GM12878 (cell line): ENCODE measurements around the gene MTF1. TPM values are rescaled to one million over a fixed set of nuclear protein-coding genes. Genes with fewer than 3 reads are reported as not detected.

ENCODE experiments used
- BCL11A ChIP-seq: IDR thresholded peaks from 2 replicates; pipeline ENCODE4 v1.6.1; 2011; ENCODE audit warnings: low read depth, low read length
- BMI1 ChIP-seq: fragments of 450-650 bp; IDR thresholded peaks from 2 replicates; pipeline ENCODE4 v1.6.1; 2016; ENCODE audit warnings: mild to moderate bottlenecking, moderate library complexity, borderline replicate concordance
- CHD1 ChIP-seq: IDR thresholded peaks from 2 replicates; pipeline ENCODE4 v1.6.1; 2012; ENCODE audit warnings: low read depth, low read length, improper control_type of control experiment
- CHD2 ChIP-seq: IDR thresholded peaks from 2 replicates; pipeline ENCODE4 v1.6.1; 2011; ENCODE audit warnings: low read depth, low read length, improper control_type of control experiment, borderline replicate concordance
- FOXK2 ChIP-seq: fragments of 450-650 bp; IDR thresholded peaks from 2 replicates; pipeline ENCODE4 v1.6.1; 2017; ENCODE audit warnings: mild to moderate bottlenecking, moderate library complexity
- GATAD2B ChIP-seq: fragments of 450-650 bp; conservative IDR thresholded peaks from 2 replicates; pipeline ENCODE4 v1.6.1; 2017; ENCODE audit warnings: low read depth, mild to moderate bottlenecking, moderate library complexity
- HDGF ChIP-seq: fragments of 450-650 bp; IDR thresholded peaks from 2 replicates; pipeline ENCODE4 v1.6.1; 2016; ENCODE audit warnings: antibody characterized with exemption
- IKZF1 ChIP-seq: fragments of 450-650 bp; conservative IDR thresholded peaks from 2 replicates; pipeline ENCODE4 v1.6.1; 2017; ENCODE audit warnings: antibody characterized with exemption, mild to moderate bottlenecking
- MEF2B ChIP-seq: fragments of 450-650 bp; IDR thresholded peaks from 2 replicates; pipeline ENCODE4 v1.6.1; 2018; ENCODE audit warnings: mild to moderate bottlenecking, moderate library complexity; ENCODE audit not compliant: partially characterized antibody, poor library complexity, severe bottlenecking
- MYC ChIP-seq: IDR thresholded peaks from 2 replicates; pipeline ENCODE4 v1.6.1; 2011; ENCODE audit warnings: mild to moderate bottlenecking, low read length, moderate library complexity, inconsistent platforms; ENCODE audit not compliant: insufficient read depth, insufficient replicate concordance, insufficient read length, severe bottlenecking
- POLR2A ChIP-seq: IDR thresholded peaks from 2 replicates; pipeline ENCODE4 v1.6.1; 2011; ENCODE audit warnings: low read depth, mild to moderate bottlenecking, low read length
- RBBP5 ChIP-seq: fragments of 200-600 bp; sonication (generic); conservative IDR thresholded peaks from 2 replicates; pipeline ENCODE4 v1.6.1; 2016
- SIX5 ChIP-seq: IDR thresholded peaks from 2 replicates; pipeline ENCODE4 v1.6.1; 2011; ENCODE audit warnings: mild to moderate bottlenecking, low read depth, low read length, moderate library complexity; ENCODE audit not compliant: severe bottlenecking
- TCF7 ChIP-seq: IDR thresholded peaks from 2 replicates; pipeline ENCODE4 v1.6.1; 2014; ENCODE audit warnings: antibody characterized with exemption, borderline replicate concordance
- polyA plus RNA-seq, 11 experiments: library from polyadenylated mRNA; depleted of rRNA in 4 of 11; unstranded in 6 of 11; stranded (reverse) in 5 of 11; fragments of >200 nt; fragmentation: Nextera tagmentation in 4 of 11; fragmentation: Illumina TruSeq in 1 of 11; extraction: Ambion mirVana in 4 of 11; extraction: Trizol in 1 of 11; gene quantifications; 1 replicate in 1 of 11; 2 replicates in 10 of 11; pipeline versions ENCODE4 v1.2.1 to v1.2.3, GENCODE V29; 2011 to 2016; ENCODE audit warnings: inconsistent platforms in 2 of 11, missing spikeins in 2 of 11, low read depth in 1 of 11
- total RNA-seq, 4 experiments: library from RNA; depleted of rRNA in 3 of 4; stranded (reverse); fragments of >200 nt in 3 of 4; fragmentation: Illumina TruSeq in 1 of 4; extraction: Trizol in 1 of 4; gene quantifications; 2 replicates each; pipeline versions ENCODE4 v1.2.1 to v1.2.3, GENCODE V29; 2013 to 2021
- TF ChIP-seq, protein P1 (sequence below): IDR thresholded peaks from 2 replicates; pipeline ENCODE4 v1.6.1; 2012; ENCODE audit warnings: improper control_type of control experiment, low read depth, low read length; ENCODE audit not compliant: insufficient replicate concordance
- TF ChIP-seq, protein P2 (sequence below): IDR thresholded peaks from 2 replicates; pipeline ENCODE4 v1.6.1; 2011; ENCODE audit warnings: borderline replicate concordance, low read depth, mild to moderate bottlenecking, moderate library complexity, mixed read lengths, low read length; ENCODE audit not compliant: insufficient read depth; ENCODE audit errors: extremely low read length
- TF ChIP-seq, protein P3 (sequence below): fragments of 450-650 bp; IDR thresholded peaks from 2 replicates; pipeline ENCODE4 v1.6.1; 2017; ENCODE audit warnings: antibody characterized with exemption, mild to moderate bottlenecking, moderate library complexity
- TF ChIP-seq, protein P4 (sequence below): fragments of 450-650 bp; IDR thresholded peaks from 2 replicates; pipeline ENCODE4 v1.6.1; 2018; ENCODE audit warnings: mild to moderate bottlenecking, low read depth, moderate library complexity; ENCODE audit not compliant: partially characterized antibody

MTF1 gene
- total and polyA plus RNA-seq, 10 of the 15 experiments (the other 5 are each of a cell fraction or from before 2014, with no cell fraction given): 2.2 to 20.4 (median 6.7) TPM

DNA sequence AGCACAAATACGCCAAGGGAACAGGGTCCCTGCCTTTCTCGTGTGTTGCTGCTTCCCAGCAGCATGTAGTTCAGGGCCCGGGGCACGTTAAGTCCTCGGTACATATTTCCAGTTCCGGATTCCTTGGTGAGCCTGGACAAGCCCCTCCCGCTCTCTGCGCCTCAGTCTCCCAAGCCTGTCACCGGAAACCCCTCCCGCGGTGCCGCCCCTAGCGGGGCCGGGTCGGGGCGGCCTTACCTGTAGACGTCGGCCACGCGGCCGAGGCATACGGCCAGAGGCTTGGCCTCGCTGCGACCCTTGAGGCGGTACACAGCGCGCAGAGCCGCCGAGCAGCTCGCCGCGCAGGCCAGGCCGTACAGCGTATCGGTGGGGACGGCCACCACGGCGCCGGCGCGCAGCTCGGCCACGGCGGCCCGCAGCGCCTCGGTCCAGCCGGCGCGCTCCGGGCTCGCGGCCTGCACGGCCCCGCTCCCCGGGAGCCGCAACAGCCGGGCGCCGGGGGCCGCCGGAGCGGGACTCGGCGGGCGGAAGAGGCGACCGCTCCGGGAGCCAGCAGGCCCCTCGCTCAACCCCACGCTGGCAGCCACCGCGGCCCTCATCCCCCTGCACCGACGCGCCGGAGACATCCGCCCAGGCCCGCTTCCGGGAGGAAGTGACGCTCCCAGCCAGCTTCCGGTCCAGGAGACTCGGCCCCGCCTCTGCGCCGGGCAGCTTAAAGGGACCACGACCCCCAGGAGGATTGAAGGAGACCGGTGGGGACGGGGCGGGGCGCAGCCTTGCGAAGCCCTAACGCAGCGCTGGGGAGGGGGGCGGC is 51.6 kb downstream of the MTF1 start, which contains the start of the genes C1orf122 and YRDC (continued):
- TF ChIP-seq, protein P1, sequence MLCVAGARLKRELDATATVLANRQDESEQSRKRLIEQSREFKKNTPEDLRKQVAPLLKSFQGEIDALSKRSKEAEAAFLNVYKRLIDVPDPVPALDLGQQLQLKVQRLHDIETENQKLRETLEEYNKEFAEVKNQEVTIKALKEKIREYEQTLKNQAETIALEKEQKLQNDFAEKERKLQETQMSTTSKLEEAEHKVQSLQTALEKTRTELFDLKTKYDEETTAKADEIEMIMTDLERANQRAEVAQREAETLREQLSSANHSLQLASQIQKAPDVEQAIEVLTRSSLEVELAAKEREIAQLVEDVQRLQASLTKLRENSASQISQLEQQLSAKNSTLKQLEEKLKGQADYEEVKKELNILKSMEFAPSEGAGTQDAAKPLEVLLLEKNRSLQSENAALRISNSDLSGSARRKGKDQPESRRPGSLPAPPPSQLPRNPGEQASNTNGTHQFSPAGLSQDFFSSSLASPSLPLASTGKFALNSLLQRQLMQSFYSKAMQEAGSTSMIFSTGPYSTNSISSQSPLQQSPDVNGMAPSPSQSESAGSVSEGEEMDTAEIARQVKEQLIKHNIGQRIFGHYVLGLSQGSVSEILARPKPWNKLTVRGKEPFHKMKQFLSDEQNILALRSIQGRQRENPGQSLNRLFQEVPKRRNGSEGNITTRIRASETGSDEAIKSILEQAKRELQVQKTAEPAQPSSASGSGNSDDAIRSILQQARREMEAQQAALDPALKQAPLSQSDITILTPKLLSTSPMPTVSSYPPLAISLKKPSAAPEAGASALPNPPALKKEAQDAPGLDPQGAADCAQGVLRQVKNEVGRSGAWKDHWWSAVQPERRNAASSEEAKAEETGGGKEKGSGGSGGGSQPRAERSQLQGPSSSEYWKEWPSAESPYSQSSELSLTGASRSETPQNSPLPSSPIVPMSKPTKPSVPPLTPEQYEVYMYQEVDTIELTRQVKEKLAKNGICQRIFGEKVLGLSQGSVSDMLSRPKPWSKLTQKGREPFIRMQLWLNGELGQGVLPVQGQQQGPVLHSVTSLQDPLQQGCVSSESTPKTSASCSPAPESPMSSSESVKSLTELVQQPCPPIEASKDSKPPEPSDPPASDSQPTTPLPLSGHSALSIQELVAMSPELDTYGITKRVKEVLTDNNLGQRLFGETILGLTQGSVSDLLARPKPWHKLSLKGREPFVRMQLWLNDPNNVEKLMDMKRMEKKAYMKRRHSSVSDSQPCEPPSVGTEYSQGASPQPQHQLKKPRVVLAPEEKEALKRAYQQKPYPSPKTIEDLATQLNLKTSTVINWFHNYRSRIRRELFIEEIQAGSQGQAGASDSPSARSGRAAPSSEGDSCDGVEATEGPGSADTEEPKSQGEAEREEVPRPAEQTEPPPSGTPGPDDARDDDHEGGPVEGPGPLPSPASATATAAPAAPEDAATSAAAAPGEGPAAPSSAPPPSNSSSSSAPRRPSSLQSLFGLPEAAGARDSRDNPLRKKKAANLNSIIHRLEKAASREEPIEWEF: no peak
- TF ChIP-seq, protein P2, sequence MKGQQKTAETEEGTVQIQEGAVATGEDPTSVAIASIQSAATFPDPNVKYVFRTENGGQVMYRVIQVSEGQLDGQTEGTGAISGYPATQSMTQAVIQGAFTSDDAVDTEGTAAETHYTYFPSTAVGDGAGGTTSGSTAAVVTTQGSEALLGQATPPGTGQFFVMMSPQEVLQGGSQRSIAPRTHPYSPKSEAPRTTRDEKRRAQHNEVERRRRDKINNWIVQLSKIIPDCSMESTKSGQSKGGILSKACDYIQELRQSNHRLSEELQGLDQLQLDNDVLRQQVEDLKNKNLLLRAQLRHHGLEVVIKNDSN: no peak
- TF ChIP-seq TCF7: no peak
- TF ChIP-seq IKZF1: no peak; the same call in none of the 2 replicates
- peak; percentile 35 for TF ChIP-seq MEF2B
- TF ChIP-seq CHD1: no peak
- TF ChIP-seq BMI1: no peak
- TF ChIP-seq CHD2: no peak
- no peak for TF ChIP-seq FOXK2
- peak; percentile 34 for TF ChIP-seq SIX5
- peak; percentile 87 for TF ChIP-seq MYC
- TF ChIP-seq BCL11A: no peak
- TF ChIP-seq POLR2A: peak; percentile 98
- no peak for TF ChIP-seq HDGF
- TF ChIP-seq RBBP5: no peak
- TF ChIP-seq, protein P3, sequence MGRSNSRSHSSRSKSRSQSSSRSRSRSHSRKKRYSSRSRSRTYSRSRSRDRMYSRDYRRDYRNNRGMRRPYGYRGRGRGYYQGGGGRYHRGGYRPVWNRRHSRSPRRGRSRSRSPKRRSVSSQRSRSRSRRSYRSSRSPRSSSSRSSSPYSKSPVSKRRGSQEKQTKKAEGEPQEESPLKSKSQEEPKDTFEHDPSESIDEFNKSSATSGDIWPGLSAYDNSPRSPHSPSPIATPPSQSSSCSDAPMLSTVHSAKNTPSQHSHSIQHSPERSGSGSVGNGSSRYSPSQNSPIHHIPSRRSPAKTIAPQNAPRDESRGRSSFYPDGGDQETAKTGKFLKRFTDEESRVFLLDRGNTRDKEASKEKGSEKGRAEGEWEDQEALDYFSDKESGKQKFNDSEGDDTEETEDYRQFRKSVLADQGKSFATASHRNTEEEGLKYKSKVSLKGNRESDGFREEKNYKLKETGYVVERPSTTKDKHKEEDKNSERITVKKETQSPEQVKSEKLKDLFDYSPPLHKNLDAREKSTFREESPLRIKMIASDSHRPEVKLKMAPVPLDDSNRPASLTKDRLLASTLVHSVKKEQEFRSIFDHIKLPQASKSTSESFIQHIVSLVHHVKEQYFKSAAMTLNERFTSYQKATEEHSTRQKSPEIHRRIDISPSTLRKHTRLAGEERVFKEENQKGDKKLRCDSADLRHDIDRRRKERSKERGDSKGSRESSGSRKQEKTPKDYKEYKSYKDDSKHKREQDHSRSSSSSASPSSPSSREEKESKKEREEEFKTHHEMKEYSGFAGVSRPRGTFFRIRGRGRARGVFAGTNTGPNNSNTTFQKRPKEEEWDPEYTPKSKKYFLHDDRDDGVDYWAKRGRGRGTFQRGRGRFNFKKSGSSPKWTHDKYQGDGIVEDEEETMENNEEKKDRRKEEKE: no peak
- TF ChIP-seq, protein P4, sequence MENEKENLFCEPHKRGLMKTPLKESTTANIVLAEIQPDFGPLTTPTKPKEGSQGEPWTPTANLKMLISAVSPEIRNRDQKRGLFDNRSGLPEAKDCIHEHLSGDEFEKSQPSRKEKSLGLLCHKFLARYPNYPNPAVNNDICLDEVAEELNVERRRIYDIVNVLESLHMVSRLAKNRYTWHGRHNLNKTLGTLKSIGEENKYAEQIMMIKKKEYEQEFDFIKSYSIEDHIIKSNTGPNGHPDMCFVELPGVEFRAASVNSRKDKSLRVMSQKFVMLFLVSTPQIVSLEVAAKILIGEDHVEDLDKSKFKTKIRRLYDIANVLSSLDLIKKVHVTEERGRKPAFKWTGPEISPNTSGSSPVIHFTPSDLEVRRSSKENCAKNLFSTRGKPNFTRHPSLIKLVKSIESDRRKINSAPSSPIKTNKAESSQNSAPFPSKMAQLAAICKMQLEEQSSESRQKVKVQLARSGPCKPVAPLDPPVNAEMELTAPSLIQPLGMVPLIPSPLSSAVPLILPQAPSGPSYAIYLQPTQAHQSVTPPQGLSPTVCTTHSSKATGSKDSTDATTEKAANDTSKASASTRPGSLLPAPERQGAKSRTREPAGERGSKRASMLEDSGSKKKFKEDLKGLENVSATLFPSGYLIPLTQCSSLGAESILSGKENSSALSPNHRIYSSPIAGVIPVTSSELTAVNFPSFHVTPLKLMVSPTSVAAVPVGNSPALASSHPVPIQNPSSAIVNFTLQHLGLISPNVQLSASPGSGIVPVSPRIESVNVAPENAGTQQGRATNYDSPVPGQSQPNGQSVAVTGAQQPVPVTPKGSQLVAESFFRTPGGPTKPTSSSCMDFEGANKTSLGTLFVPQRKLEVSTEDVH: no peak
- TF ChIP-seq GATAD2B: peak; percentile 67
